MM.1S (cell line): ENCODE data around the gene ADGRV1.

Source experiments
- DNase-seq: peaks from one replicate; pipeline ENCODE4 v3.0.0-alpha.2; 2015
- H2AFZ ChIP-seq: fragments of 300-600 bp; sonication (generic); 2 replicates; pipeline ENCODE4 v1.6.0; 2016; ENCODE audit warnings: antibody characterized with exemption, low read length
- H3F3A ChIP-seq: fragments of 300-600 bp; sonication (generic); 2 replicates; pipeline ENCODE4 v1.6.1; 2016; ENCODE audit warnings: mild to moderate bottlenecking, antibody characterized with exemption, low read length, moderate library complexity, mixed read lengths; ENCODE audit not compliant: insufficient read depth
- H3K27ac ChIP-seq: fragments of 300-600 bp; sonication (generic); 2 replicates; pipeline ENCODE4 v1.5.1; 2016; ENCODE audit warnings: mild to moderate bottlenecking, low read length
- H3K27me3 ChIP-seq: fragments of 300-600 bp; sonication (generic); replicated peaks from 2 replicates; pipeline ENCODE4 v1.6.0; 2016; ENCODE audit warnings: low read length; ENCODE audit not compliant: insufficient read depth
- H3K36me3 ChIP-seq: fragments of 300-600 bp; sonication (generic); replicated peaks from 2 replicates; pipeline ENCODE4 v1.6.1; 2016; ENCODE audit warnings: mild to moderate bottlenecking, low read length, mixed read lengths; ENCODE audit not compliant: insufficient read depth
- H3K4me1 ChIP-seq: fragments of 300-600 bp; sonication (generic); 2 replicates; pipeline ENCODE4 v1.6.1; 2016; ENCODE audit warnings: low read length, mixed read lengths
- H3K4me2 ChIP-seq: fragments of 300-600 bp; sonication (generic); 2 replicates; pipeline ENCODE4 v1.6.0; 2016; ENCODE audit warnings: low read depth, low read length
- H3K4me3 ChIP-seq: fragments of 300-600 bp; sonication (generic); 2 replicates; pipeline ENCODE4 v1.5.1; 2016; ENCODE audit warnings: low read length, mixed read lengths
- H3K79me2 ChIP-seq: fragments of 300-600 bp; sonication (generic); 2 replicates; pipeline ENCODE4 v1.6.1; 2016; ENCODE audit warnings: mixed run types, low read length, mixed read lengths
- H3K9ac ChIP-seq: fragments of 300-600 bp; sonication (generic); 2 replicates; pipeline ENCODE4 v1.6.1; 2016; ENCODE audit warnings: low read length, mixed read lengths
- H3K9me2 ChIP-seq: fragments of 300-600 bp; sonication (generic); replicated peaks from 2 replicates; pipeline ENCODE4 v1.6.1; 2016; ENCODE audit warnings: mild to moderate bottlenecking, low read length, mixed read lengths; ENCODE audit not compliant: insufficient read depth
- H3K9me3 ChIP-seq: fragments of 300-600 bp; sonication (generic); replicated peaks from 2 replicates; pipeline ENCODE4 v1.6.1; 2016; ENCODE audit warnings: mild to moderate bottlenecking, low read length, mixed read lengths; ENCODE audit not compliant: insufficient read depth
- H4K20me1 ChIP-seq: fragments of 300-600 bp; sonication (generic); 2 replicates; pipeline ENCODE4 v1.6.1; 2016; ENCODE audit warnings: mild to moderate bottlenecking, low read length, moderate library complexity, mixed read lengths; ENCODE audit not compliant: insufficient read depth
- EZH2 ChIP-seq: fragments of 300-600 bp; sonication (generic); optimal IDR thresholded peaks from 2 replicates; pipeline ENCODE3; 2017; ENCODE audit warnings: low read depth, mild to moderate bottlenecking, antibody characterized with exemption, low read length, mixed read lengths
- EZH2phosphoT487 ChIP-seq: fragments of 300-600 bp; sonication (generic); IDR thresholded peaks from 2 replicates; pipeline ENCODE4 v1.6.1; 2018; ENCODE audit warnings: antibody characterized with exemption, low read length
- TF ChIP-seq, protein P1 (sequence below): fragments of 300-600 bp; sonication (generic); IDR thresholded peaks from 2 replicates; pipeline ENCODE4 v1.5.1; 2016; ENCODE audit warnings: antibody characterized with exemption, low read length, mixed read lengths

The ADGRV1 gene

GRCh38 chr5:90934091-90934719 is 375.6 kb downstream of the ADGRV1 start:
- TF ChIP-seq EZH2: no peak
- no peak for TF ChIP-seq EZH2phosphoT487
- TF ChIP-seq, protein P1, sequence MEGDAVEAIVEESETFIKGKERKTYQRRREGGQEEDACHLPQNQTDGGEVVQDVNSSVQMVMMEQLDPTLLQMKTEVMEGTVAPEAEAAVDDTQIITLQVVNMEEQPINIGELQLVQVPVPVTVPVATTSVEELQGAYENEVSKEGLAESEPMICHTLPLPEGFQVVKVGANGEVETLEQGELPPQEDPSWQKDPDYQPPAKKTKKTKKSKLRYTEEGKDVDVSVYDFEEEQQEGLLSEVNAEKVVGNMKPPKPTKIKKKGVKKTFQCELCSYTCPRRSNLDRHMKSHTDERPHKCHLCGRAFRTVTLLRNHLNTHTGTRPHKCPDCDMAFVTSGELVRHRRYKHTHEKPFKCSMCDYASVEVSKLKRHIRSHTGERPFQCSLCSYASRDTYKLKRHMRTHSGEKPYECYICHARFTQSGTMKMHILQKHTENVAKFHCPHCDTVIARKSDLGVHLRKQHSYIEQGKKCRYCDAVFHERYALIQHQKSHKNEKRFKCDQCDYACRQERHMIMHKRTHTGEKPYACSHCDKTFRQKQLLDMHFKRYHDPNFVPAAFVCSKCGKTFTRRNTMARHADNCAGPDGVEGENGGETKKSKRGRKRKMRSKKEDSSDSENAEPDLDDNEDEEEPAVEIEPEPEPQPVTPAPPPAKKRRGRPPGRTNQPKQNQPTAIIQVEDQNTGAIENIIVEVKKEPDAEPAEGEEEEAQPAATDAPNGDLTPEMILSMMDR: no peak
- no peaks in the 10 kb centered on the region for H3K79me2 ChIP-seq
- H3K27me3 ChIP-seq: no peaks in the 10 kb centered on the region
- no peak overlapping the region for H3K27ac ChIP-seq
- no peak overlapping the region for H3K4me2 ChIP-seq
- no peak for DNase-seq
- H4K20me1 ChIP-seq: no peaks in the 10 kb centered on the region
- no peak overlapping the region for H3K9ac ChIP-seq
- no peak overlapping the region for H2AFZ ChIP-seq
- no peaks in the 10 kb centered on the region; the same call in 1 of the 2 replicates for H3K9me3 ChIP-seq
- no peaks in the 10 kb centered on the region for H3K36me3 ChIP-seq
- no peaks in the 10 kb centered on the region for H3K9me2 ChIP-seq
- no peaks in the 10 kb centered on the region for H3K4me1 ChIP-seq
- H3F3A ChIP-seq: no peaks in the 10 kb centered on the region
- H3K4me3 ChIP-seq: no peak overlapping the region

- Histone ChIP-seq H3K79me2 (no peaks in the 10 kb centered on the region), H3K9me2 (no peaks in the 10 kb centered on the region), H2AFZ (no peak overlapping the region), H4K20me1 (no peaks in the 10 kb centered on the region), H3K4me2 (no peak overlapping the region), H3K4me3 (no peak overlapping the region), H3K4me1 (no peaks in the 10 kb centered on the region), H3K27me3 (no peaks in the 10 kb centered on the region), H3F3A (no peaks in the 10 kb centered on the region), H3K36me3 (no peaks in the 10 kb centered on the region), H3K27ac (no peak overlapping the region), H3K9me3 (no peaks in the 10 kb centered on the region; the same call in 1 of the 2 replicates), H3K9ac (no peak overlapping the region)
- TF ChIP-seq EZH2: no peak
- TF ChIP-seq, protein P1: no peak
- TF ChIP-seq EZH2phosphoT487: no peak
- DNase-seq: no peak
Observed at GRCh38 chr5:90934738-90935137, 376.1 kb downstream of the ADGRV1 start.

DNA sequence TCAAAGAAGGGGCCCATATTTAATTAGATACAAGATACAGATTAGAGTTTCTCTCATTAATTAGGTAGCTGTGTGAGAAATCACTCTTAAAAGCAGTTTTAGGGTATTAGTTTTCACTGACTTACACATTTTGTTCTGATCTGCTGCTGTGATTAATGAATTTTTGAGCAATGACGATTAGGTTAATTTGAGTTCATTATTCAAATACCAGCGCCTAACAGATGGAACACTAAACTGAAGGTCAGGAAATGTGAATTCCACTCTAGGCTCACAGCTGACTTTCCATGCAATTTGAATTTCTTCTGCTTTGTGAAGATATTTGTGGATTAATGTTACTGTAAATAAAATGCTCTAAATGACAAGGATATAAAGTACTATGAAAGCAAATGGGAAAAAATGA is 380.6 kb downstream of the ADGRV1 start:
- TF ChIP-seq, protein P1: no peak
- TF ChIP-seq EZH2phosphoT487 (no peak), EZH2 (no peak)
- Histone ChIP-seq H3K4me1 (no peaks in the 10 kb centered on the region), H3K4me2 (no peak overlapping the region), H3K9me3 (no peaks in the 10 kb centered on the region), H3K4me3 (no peak overlapping the region), H2AFZ (no peak overlapping the region), H3K9ac (no peak overlapping the region), H4K20me1 (no peaks in the 10 kb centered on the region), H3K27me3 (no peaks in the 10 kb centered on the region), H3F3A (no peaks in the 10 kb centered on the region), H3K27ac (no peak overlapping the region), H3K79me2 (no peaks in the 10 kb centered on the region), H3K36me3 (no peaks in the 10 kb centered on the region), H3K9me2 (no peaks in the 10 kb centered on the region)
- no peak for DNase-seq
